ENCODE measurements around the gene ITGB1. TPM values are rescaled to one million over a fixed set of nuclear protein-coding genes. Genes with fewer than 3 reads are reported as not detected.

Gene ITGB1
- 721 and 1,263 TPM in 2 replicates for total RNA-seq

GRCh38 chr10:32958085-32959005, at the start of gene ITGB1:
Gene ITGB1, minus strand, starts transcription at chr10:32958230. Its CDS starts 22,672 bp downstream, at chr10:32935558.

